CD14-positive monocyte (primary cell): ENCODE measurements around the gene N4BP2L2. TPM values are rescaled to one million over a fixed set of nuclear protein-coding genes. Genes with fewer than 3 reads are reported as not detected.

Source experiments
- DNase-seq, 3 donors: peaks; one replicate each; pipeline ENCODE4 v3.0.0-alpha.2; 2011 to 2022
- H2AFZ ChIP-seq: 2 replicates; pipeline ENCODE4 v1.6.0; 2012; ENCODE audit warnings: mild to moderate bottlenecking, low read depth, low read length, inconsistent platforms; ENCODE audit not compliant: insufficient read depth, poor library complexity, severe bottlenecking
- H3K27ac ChIP-seq, 2 donors: 1 replicate in 1 of 2; 2 replicates in 1 of 2; pipeline ENCODE4 v1.5.1; 2012 to 2013; ENCODE audit warnings: low read length in 2 of 2, control low read depth in 1 of 2, inconsistent platforms in 1 of 2, low read depth in 1 of 2, mild to moderate bottlenecking in 1 of 2
- H3K27me3 ChIP-seq, 2 donors: one replicate each; pipeline versions ENCODE4 v1.6.0 to v1.6.1; 2011 to 2013; ENCODE audit warnings: low read length in 2 of 2; ENCODE audit not compliant: control insufficient read depth in 2 of 2, insufficient read depth in 2 of 2
- H3K36me3 ChIP-seq, 2 donors: replicated peaks in 1 of 2; 1 replicate in 1 of 2; 2 replicates in 1 of 2; pipeline versions ENCODE4 v1.5.1 to v1.6.1; 2012 to 2013; ENCODE audit warnings: low read length in 2 of 2, control low read depth in 1 of 2, inconsistent platforms in 1 of 2, mild to moderate bottlenecking in 1 of 2; ENCODE audit not compliant: insufficient read depth in 2 of 2, control insufficient read depth in 1 of 2
- H3K4me1 ChIP-seq, 2 donors: 1 replicate in 1 of 2; 2 replicates in 1 of 2; pipeline versions ENCODE4 v1.5.1 to v1.6.1; 2012 to 2013; ENCODE audit warnings: low read length in 2 of 2, control low read depth in 1 of 2, inconsistent platforms in 1 of 2, mild to moderate bottlenecking in 1 of 2, moderate library complexity in 1 of 2; ENCODE audit not compliant: insufficient read depth in 2 of 2, control insufficient read depth in 1 of 2
- H3K4me2 ChIP-seq: replicated peaks from 2 replicates; pipeline ENCODE3; 2012; ENCODE audit warnings: low read length, moderate library complexity, mild to moderate bottlenecking; ENCODE audit not compliant: poor library complexity, severe bottlenecking; ENCODE audit errors: extremely low read depth
- H3K4me3 ChIP-seq, 3 experiments: fragments of 200-600 bp in 1 of 3; sonication (generic) in 1 of 3; replicated peaks in 1 of 3; 1 replicate in 2 of 3; 2 replicates in 1 of 3; pipeline ENCODE4 v1.5.1; 2011 to 2013; ENCODE audit warnings: low read length in 3 of 3, mild to moderate bottlenecking in 3 of 3, control low read depth in 2 of 3, low read depth in 2 of 3, inconsistent platforms in 1 of 3, moderate library complexity in 1 of 3
- H3K79me2 ChIP-seq: 2 replicates; pipeline ENCODE4 v1.6.0; 2012; ENCODE audit warnings: mild to moderate bottlenecking, control low read depth, inconsistent platforms, low read length, moderate library complexity; ENCODE audit not compliant: insufficient read depth
- H3K9ac ChIP-seq: 2 replicates; pipeline ENCODE4 v1.6.0; 2017; ENCODE audit warnings: low read length, mild to moderate bottlenecking; ENCODE audit not compliant: insufficient read depth, poor library complexity, severe bottlenecking
- H3K9me3 ChIP-seq, 2 donors: replicated peaks in 1 of 2; 1 replicate in 1 of 2; 2 replicates in 1 of 2; pipeline versions ENCODE4 v1.5.1 to v1.6.1; 2012 to 2013; ENCODE audit warnings: low read length in 2 of 2, control low read depth in 1 of 2; ENCODE audit not compliant: control insufficient read depth in 1 of 2, insufficient read depth in 1 of 2
- H4K20me1 ChIP-seq: 2 replicates; pipeline ENCODE4 v1.6.0; 2012; ENCODE audit warnings: mild to moderate bottlenecking, low read length, control low read depth, moderate library complexity; ENCODE audit not compliant: insufficient read depth
- H3K27ac Mint-ChIP-seq, 7 donors: one replicate each; pipeline ENCODE4 v1.8.0; 2020; ENCODE audit warnings: mild to moderate bottlenecking in 7 of 7, mixed read lengths in 7 of 7, moderate library complexity in 6 of 7, inconsistent platforms in 2 of 7
- H3K27me3 Mint-ChIP-seq, 3 donors: one replicate each; pipeline ENCODE4 v1.8.0; 2021 to 2022; ENCODE audit warnings: low read depth in 3 of 3, mild to moderate bottlenecking in 3 of 3, mixed read lengths in 3 of 3, moderate library complexity in 3 of 3, inconsistent platforms in 1 of 3
- H3K36me3 Mint-ChIP-seq, 2 donors: one replicate each; pipeline ENCODE4 v1.8.0; 2020; ENCODE audit warnings: mixed read lengths in 2 of 2, inconsistent platforms in 1 of 2, mild to moderate bottlenecking in 1 of 2
- H3K4me1 Mint-ChIP-seq: one replicate; pipeline ENCODE4 v1.8.0; 2020; ENCODE audit warnings: mild to moderate bottlenecking, mixed read lengths
- H3K4me3 Mint-ChIP-seq, 2 donors: one replicate each; pipeline ENCODE4 v1.8.0; 2020; ENCODE audit warnings: mild to moderate bottlenecking in 2 of 2, mixed read lengths in 2 of 2, moderate library complexity in 1 of 2
- H3K9me3 Mint-ChIP-seq, 7 donors: one replicate each; pipeline ENCODE4 v1.8.0; 2020 to 2022; ENCODE audit warnings: mixed read lengths in 7 of 7, mild to moderate bottlenecking in 6 of 7, moderate library complexity in 6 of 7, inconsistent platforms in 2 of 7
- WGBS: methylation state at CpG from one replicate; pipeline ENCODE4 v1.1.5; 2013; ENCODE audit warnings: missing lambda C conversion rate; ENCODE audit not compliant: insufficient coverage; 5-methylcytosine and 5-hydroxymethylcytosine counted together
- intact Hi-C, 2 donors: fragments of 100-400 bp; cut with micrococcal nuclease; formaldehyde crosslinking; loops; one replicate each; pipeline versions ENCODE4 v1.15.0 to v1.15.1; 2023
- polyA plus RNA-seq, 3 donors: library from polyadenylated mRNA; depleted of rRNA in 1 of 3; unstranded in 2 of 3; stranded (reverse) in 1 of 3; fragments of 300-500 nt in 2 of 3; fragments of >200 nt in 1 of 3; fragmentation: Illumina TruSeq in 2 of 3; gene quantifications; 1 replicate in 2 of 3; 2 replicates in 1 of 3; pipeline ENCODE4 v1.2.3, GENCODE V29; 2012 to 2021
- TF ChIP-seq, protein P1 (sequence below): fragments of 200-600 bp; IDR thresholded peaks from one replicate; pipeline ENCODE4 v1.8.0; 2022; ENCODE audit warnings: antibody characterized with exemption, mild to moderate bottlenecking

The N4BP2L2 gene
- polyA plus RNA-seq, 3 donors: 94.2 to 105 (median 96.4) TPM

DNA sequence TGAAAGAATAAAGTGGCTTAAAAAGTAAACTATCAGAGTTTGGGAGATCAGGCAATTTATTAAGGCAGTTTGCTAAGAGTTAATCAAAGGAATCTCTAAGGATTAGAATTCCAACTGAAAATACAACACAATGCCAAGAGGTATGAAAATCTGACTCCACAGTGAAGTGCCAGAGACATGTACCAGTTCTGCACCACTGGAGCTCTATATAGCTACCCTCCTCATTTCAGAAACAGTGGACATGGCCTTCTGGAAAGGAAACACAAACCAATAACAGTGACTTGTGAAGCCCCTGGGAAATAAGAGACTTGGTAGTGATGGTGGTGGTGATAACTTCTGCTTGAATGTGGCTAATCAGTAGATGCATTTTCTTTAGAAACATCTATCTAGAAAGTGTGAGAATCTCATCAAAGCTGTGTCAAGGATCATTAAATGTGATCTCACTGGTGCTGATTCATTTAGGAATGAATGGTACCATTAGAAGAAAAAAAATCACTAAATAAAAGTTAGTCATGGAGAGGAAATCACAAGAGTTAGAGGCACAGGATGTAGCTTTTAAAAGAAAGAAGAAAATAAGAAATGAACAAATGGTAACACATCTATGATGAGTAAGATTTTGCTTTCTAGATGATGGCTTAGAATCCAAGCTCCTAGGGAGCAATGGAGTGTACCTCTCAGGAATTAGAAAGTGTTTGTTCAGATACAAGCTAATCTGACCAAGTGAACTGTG, 90.5 kb downstream of the N4BP2L2 start:
- Histone ChIP-seq H3K36me3 (no peaks in the 10 kb centered on the region), H3K79me2 (no peaks in the 10 kb centered on the region), H4K20me1 (no peaks in the 10 kb centered on the region), H3K9me3 (peaks cover 0 to 4% of the 10 kb centered on the region in 2 donors), H2AFZ (peak overlapping the region; percentile 71), H3K4me2 (no peak overlapping the region), H3K4me3 (no peak overlapping the region), H3K27ac (peak overlapping the region in 1 of 2 donors; percentile 77), H3K4me1 (peaks cover 44 to 51% of the 10 kb centered on the region in 2 donors), H3K27me3 (no peaks in the 10 kb centered on the region), H3K9ac (no peak overlapping the region)
- intact Hi-C loops: no loop called here
- Mint-ChIP-seq H3K4me3 (no peak overlapping the region), H3K4me1 (peaks cover 49% of the 10 kb centered on the region), H3K27me3 (no peaks in the 10 kb centered on the region), H3K27ac (peak overlapping the region in 3 of 7 donors; percentile 2 to 57 (median 4)), H3K9me3 (peaks cover 0 to 5% (median 0%) of the 10 kb centered on the region in 7 donors), H3K36me3 (no peaks in the 10 kb centered on the region)
- no peak for DNase-seq
- TF ChIP-seq, protein P1, sequence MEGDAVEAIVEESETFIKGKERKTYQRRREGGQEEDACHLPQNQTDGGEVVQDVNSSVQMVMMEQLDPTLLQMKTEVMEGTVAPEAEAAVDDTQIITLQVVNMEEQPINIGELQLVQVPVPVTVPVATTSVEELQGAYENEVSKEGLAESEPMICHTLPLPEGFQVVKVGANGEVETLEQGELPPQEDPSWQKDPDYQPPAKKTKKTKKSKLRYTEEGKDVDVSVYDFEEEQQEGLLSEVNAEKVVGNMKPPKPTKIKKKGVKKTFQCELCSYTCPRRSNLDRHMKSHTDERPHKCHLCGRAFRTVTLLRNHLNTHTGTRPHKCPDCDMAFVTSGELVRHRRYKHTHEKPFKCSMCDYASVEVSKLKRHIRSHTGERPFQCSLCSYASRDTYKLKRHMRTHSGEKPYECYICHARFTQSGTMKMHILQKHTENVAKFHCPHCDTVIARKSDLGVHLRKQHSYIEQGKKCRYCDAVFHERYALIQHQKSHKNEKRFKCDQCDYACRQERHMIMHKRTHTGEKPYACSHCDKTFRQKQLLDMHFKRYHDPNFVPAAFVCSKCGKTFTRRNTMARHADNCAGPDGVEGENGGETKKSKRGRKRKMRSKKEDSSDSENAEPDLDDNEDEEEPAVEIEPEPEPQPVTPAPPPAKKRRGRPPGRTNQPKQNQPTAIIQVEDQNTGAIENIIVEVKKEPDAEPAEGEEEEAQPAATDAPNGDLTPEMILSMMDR: no peak

DNA sequence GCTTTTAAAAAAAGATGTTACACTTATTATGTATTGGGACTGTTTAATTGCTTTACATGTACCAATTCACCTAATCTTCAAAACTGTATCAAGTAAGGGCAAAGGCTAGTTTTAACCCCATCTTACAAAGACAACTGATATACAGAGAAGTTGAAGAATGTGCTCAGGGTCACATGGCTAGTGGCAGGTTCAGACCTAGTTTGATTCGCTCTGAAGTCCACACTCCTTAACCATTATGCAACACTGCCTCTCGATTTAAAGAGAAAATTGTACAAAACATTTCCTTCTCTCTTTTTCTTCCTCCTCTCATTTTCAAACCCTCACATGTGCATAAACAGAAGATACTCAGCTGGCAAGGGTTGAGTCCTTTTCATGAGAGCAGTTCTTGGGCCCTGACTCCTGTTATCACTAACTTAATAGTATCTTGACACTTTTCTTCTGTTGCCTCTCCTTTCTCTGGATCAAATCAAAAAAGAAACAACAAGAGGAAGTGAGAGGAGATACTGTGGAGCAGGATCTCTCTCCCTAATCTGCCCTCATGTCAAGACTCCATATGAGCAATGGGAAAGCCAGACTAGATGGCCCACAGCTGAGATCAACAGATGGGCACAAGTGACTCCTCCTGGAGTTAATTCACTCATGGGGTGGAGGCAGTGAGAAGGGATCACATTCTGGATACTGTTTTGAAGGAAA, 91.7 kb downstream of the N4BP2L2 start:
- Mint-ChIP-seq H3K27me3 (no peaks in the 10 kb centered on the region), H3K4me1 (peaks cover 48% of the 10 kb centered on the region), H3K36me3 (no peaks in the 10 kb centered on the region), H3K9me3 (peaks cover 0 to 5% (median 0%) of the 10 kb centered on the region in 7 donors), H3K4me3 (peak overlapping the region in 1 of 2 donors; percentile 65), H3K27ac (peak overlapping the region; percentile 62 to 93 (median 77))
- H3K27ac ChIP-seq: peak overlapping the region; percentile 13 to 77
- peaks cover 0 to 4% of the 10 kb centered on the region in 2 donors for H3K9me3 ChIP-seq
- no peaks in the 10 kb centered on the region for H3K27me3 ChIP-seq
- peak overlapping the region in 1 of 3 experiments; percentile 39 for H3K4me3 ChIP-seq
- H3K4me2 ChIP-seq: peak overlapping the region; percentile 38
- H2AFZ ChIP-seq: peak overlapping the region; percentile 71
- TF ChIP-seq, protein P1: no peak
- peaks cover 41 to 46% of the 10 kb centered on the region in 2 donors for H3K4me1 ChIP-seq
- no peaks in the 10 kb centered on the region for H4K20me1 ChIP-seq
- no peaks in the 10 kb centered on the region for H3K36me3 ChIP-seq
- H3K9ac ChIP-seq: no peak overlapping the region
- peak in 1 of 3 donors; percentile 29 for DNase-seq
- no peaks in the 10 kb centered on the region for H3K79me2 ChIP-seq
- WGBS: 0% methylated on average over 1 of the region's 2 CpGs
- intact Hi-C loops: no loop called here
